Measurements from ENCODE around the gene SERPINI1. TPM values are rescaled to one million over a fixed set of nuclear protein-coding genes. Genes with fewer than 3 reads are reported as not detected.

The SERPINI1 gene
- polyA plus RNA-seq, 3 donors: 0.12 to 1.6 (median 0.27) TPM

- peaks cover 5 to 6% of the 10 kb centered on the region in 2 donors for H3K4me1 ChIP-seq (ENCODE audit: control insufficient read depth in 1 of 2, insufficient read depth in 2 of 2, low read length in 2 of 2)
- H3K36me3 ChIP-seq (replicated peaks in 1 of 2; ENCODE audit: control insufficient read depth in 1 of 2, insufficient read depth in 2 of 2, low read length in 2 of 2): no peaks in the 10 kb centered on the region
- no peaks in the 10 kb centered on the region for H4K20me1 ChIP-seq (ENCODE audit: insufficient read depth, low read length)
- H3K4me1 Mint-ChIP-seq: peaks cover 12% of the 10 kb centered on the region
- intact Hi-C loops (cut with micrococcal nuclease): no loop called here
- TF ChIP-seq CTCF (IDR thresholded peaks at IDR 0.05): no peak
- H3K4me2 ChIP-seq (replicated peaks; ENCODE audit: extremely low read depth, low read length, poor library complexity, severe bottlenecking): no peak overlapping the region
- no peak overlapping the region for H2AFZ ChIP-seq (ENCODE audit: insufficient read depth, low read depth, low read length, poor library complexity, severe bottlenecking)
- H3K27me3 ChIP-seq (ENCODE audit: control insufficient read depth in 2 of 2, insufficient read depth in 2 of 2, low read length in 2 of 2): no peaks in the 10 kb centered on the region
- H3K79me2 ChIP-seq (ENCODE audit: insufficient read depth, low read length): no peaks in the 10 kb centered on the region
- H3K4me3 Mint-ChIP-seq: no peak overlapping the region
- no peak overlapping the region for H3K27ac Mint-ChIP-seq
- no peak overlapping the region for H3K4me3 ChIP-seq (replicated peaks in 1 of 3; ENCODE audit: low read depth in 2 of 3, low read length in 3 of 3)
- H3K36me3 Mint-ChIP-seq: no peaks in the 10 kb centered on the region
- no peak overlapping the region for H3K27ac ChIP-seq (ENCODE audit: low read depth in 1 of 2, low read length in 2 of 2)
- no peak for DNase-seq
- H3K9me3 Mint-ChIP-seq: no peaks in the 10 kb centered on the region
- no peak overlapping the region for H3K9ac ChIP-seq (ENCODE audit: insufficient read depth, low read length, poor library complexity, severe bottlenecking)
- no peaks in the 10 kb centered on the region for H3K9me3 ChIP-seq (replicated peaks in 1 of 2; ENCODE audit: control insufficient read depth in 1 of 2, insufficient read depth in 1 of 2, low read length in 2 of 2)
- H3K27me3 Mint-ChIP-seq (ENCODE audit: low read depth in 3 of 3): no peaks in the 10 kb centered on the region
Measured at GRCh38 chr3:167874671-167875372, 139.3 kb downstream of the SERPINI1 start.

Small RNAs within 50 kb of the gene (small RNA-seq; reads per million reads assigned to genes)
- not detected for gene HMGN1P8 (ENCODE audit: insufficient read length, low read depth)

Other genes starting within 250 kb of the SERPINI1 start
- 1 to 10 TPM; 1.1 to 5.0 (median 4.2) TPM for gene WDR49, start 81.8 kb upstream of the SERPINI1 start, polyA plus RNA-seq
- gene PDCD10, start 829 bp upstream of the SERPINI1 start, polyA plus RNA-seq: 10 to 100 TPM; 31.7 to 61.8 (median 61.5) TPM

Measured in CD14-positive monocyte (primary cell).